ENCODE data around the gene SNX15. TPM values are rescaled to one million over a fixed set of nuclear protein-coding genes. Genes with fewer than 3 reads are reported as not detected.

The SNX15 gene
- total RNA-seq, 2 donors from 2014 or later = 20.7 to 22.7 TPM

DNA sequence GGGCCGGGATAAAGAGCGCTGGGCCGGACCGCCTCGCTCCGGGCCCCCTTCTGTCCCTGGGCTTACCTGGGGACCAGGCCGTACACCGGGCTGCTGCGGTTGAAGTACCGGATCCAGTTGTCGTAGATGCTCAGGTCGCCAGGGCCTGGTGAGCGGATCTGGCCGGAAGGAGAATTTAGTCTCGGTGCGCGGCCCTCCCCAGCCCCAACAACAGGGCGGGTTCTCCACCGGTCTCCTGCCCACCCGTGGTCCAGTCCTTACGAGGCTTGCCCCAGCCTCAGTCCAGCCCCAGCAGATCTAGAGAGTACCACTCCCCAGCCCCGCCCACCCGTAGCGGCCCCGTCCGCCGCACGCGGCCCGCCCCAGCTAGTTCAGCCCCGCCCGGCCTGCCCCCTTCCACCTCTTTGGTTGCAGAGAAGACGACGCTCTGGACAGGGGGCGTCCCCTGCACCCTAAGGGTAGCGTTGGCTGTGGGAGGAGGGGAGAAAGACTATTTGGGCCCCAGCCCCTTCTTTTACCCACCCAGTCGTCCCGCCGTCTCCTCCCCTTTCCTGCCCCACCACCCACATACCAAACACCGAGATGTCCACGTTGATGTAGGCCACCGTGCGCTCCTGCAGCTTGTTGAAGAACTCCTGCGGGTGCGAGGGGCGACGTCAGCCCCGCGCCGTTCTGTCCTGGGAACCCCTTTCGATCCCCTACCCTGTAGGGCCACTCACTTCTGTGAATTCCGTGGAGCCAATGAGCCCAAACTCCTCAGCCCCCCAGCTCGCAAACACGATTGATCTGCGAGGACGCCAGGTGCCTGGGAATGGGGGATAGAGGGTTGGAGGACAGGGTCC, 20.6 kb downstream of the SNX15 start:
- H3K27me3 ChIP-seq (replicated peaks; ENCODE audit: insufficient read depth) = no peaks in the 10 kb centered on the region
- no peaks in the 10 kb centered on the region for H3K36me3 ChIP-seq
- H3K4me3 ChIP-seq = peak overlapping the region; percentile 72
- peak overlapping the region; percentile 2 to 5 for H3K27ac ChIP-seq
- DNase-seq (ENCODE audit: low spot score) = no peak
- ATAC-seq (ENCODE audit: insufficient number of reproducible peaks, low FRiP score, low read depth) = no peak
- peaks cover 2 to 17% of the 10 kb centered on the region in 2 donors for H3K4me1 ChIP-seq (ENCODE audit: control insufficient read depth in 1 of 2, low read depth in 2 of 2)
- TF ChIP-seq, protein P1, sequence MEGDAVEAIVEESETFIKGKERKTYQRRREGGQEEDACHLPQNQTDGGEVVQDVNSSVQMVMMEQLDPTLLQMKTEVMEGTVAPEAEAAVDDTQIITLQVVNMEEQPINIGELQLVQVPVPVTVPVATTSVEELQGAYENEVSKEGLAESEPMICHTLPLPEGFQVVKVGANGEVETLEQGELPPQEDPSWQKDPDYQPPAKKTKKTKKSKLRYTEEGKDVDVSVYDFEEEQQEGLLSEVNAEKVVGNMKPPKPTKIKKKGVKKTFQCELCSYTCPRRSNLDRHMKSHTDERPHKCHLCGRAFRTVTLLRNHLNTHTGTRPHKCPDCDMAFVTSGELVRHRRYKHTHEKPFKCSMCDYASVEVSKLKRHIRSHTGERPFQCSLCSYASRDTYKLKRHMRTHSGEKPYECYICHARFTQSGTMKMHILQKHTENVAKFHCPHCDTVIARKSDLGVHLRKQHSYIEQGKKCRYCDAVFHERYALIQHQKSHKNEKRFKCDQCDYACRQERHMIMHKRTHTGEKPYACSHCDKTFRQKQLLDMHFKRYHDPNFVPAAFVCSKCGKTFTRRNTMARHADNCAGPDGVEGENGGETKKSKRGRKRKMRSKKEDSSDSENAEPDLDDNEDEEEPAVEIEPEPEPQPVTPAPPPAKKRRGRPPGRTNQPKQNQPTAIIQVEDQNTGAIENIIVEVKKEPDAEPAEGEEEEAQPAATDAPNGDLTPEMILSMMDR (IDR thresholded peaks at IDR 0.05) = no peak
- H3K9me3 ChIP-seq = no peaks in the 10 kb centered on the region

DNA sequence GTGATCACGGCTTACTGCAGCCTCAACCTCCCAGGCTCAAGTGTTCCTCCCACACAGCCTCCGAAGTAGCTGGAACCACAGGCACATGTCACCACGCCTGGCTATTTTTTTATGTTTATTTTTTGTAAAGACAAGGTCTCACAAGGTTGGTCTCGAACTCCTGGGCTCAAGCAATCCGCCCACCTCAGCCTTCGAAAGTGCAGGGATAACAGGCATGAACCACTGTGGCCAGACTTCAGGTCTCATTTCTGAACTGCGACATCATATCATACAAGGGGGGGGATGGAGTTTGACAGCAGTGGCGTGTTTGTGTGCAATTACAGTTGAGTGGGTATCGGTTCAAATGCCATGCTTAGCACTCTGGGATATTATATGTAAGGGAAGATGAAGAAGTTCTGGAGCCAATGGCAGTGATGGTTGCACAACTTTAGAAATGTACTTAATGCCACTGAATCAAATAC, 24.2 kb downstream of the SNX15 start:
- no peak overlapping the region for H3K4me3 ChIP-seq
- no peak for DNase-seq (ENCODE audit: low spot score)
- no peak overlapping the region for H3K27ac ChIP-seq
- H3K27me3 ChIP-seq (replicated peaks; ENCODE audit: insufficient read depth) = no peaks in the 10 kb centered on the region
- TF ChIP-seq, protein P1 (IDR thresholded peaks at IDR 0.05) = no peak
- no peak for ATAC-seq (ENCODE audit: insufficient number of reproducible peaks, low FRiP score, low read depth)
- peaks cover 2 to 16% of the 10 kb centered on the region in 2 donors for H3K4me1 ChIP-seq (ENCODE audit: control insufficient read depth in 1 of 2, low read depth in 2 of 2)
- H3K36me3 ChIP-seq = no peaks in the 10 kb centered on the region
- H3K9me3 ChIP-seq = no peaks in the 10 kb centered on the region

DNA sequence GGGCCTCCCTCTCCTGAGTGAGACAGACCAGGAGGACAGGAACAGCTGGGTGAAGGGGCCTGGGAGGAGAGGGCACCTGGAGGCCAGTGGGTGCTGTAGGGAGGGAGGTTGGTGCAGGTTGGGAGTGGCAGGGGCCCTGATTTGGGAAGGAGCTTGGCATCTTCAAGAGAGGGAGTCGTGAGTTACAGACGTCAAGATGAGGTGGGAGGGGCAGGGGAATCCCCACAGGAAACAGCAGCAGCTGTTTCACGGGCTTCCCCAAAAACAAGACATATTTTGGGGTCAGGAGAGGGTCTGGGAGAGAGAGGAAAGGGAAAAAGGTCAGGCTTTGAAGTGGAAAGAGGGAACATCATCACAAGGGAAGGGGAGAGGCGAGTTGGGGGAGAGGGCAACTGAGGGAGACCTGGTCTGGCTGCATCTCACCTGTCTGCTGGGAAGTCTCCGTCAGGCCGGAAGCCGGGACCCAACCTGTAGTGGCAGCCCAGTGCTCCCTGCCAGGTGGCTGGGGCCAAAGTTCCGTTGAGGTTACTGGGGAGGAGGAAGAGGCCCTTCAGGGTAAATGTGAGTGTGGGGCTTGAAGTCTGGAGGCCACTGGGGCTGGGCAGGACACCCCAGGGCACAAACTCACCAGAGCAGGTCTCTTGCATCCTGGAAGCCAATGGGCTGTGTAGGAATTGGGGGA, 26.7 kb downstream of the SNX15 start:
- no peak overlapping the region for H3K27ac ChIP-seq
- no peaks in the 10 kb centered on the region for H3K27me3 ChIP-seq (replicated peaks; ENCODE audit: insufficient read depth)
- ATAC-seq (ENCODE audit: insufficient number of reproducible peaks, low FRiP score, low read depth) (no peak), DNase-seq (ENCODE audit: low spot score) (no peak)
- H3K36me3 ChIP-seq = no peaks in the 10 kb centered on the region
- H3K4me1 ChIP-seq (ENCODE audit: control insufficient read depth in 1 of 2, low read depth in 2 of 2) = no peaks in the 10 kb centered on the region
- no peak overlapping the region for H3K4me3 ChIP-seq
- H3K9me3 ChIP-seq = no peaks in the 10 kb centered on the region
- TF ChIP-seq, protein P1 (IDR thresholded peaks at IDR 0.05) = no peak

DNA sequence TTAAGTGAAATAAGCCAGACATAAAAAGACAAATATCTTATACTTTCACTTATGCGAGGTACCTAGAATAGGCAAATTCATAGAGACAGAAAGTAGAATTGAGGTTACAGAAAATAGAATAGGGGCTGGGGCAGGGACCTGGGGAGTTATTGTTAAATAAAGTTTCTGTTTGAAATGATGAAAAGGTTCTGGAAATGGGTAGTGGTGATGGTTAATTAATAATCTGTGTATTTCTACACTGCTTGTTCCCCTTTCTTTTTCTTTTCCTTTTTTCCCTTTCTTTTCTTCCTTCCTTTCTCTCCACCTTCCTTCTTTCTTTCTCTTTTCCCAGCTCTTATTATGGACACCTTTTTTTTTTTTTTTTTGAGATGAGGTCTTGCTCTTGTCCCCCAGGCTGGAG, 28.3 kb downstream of the SNX15 start:
- Histone ChIP-seq H3K36me3 (no peaks in the 10 kb centered on the region), H3K9me3 (no peaks in the 10 kb centered on the region), H3K27ac (no peak overlapping the region), H3K27me3 (replicated peaks; ENCODE audit: insufficient read depth) (no peaks in the 10 kb centered on the region), H3K4me1 (ENCODE audit: control insufficient read depth in 1 of 2, low read depth in 2 of 2) (no peaks in the 10 kb centered on the region), H3K4me3 (no peak overlapping the region)
- TF ChIP-seq, protein P1 (IDR thresholded peaks at IDR 0.05) = no peak
- DNase-seq (ENCODE audit: low spot score) = no peak
- ATAC-seq (ENCODE audit: insufficient number of reproducible peaks, low FRiP score, low read depth) = no peak

DNA sequence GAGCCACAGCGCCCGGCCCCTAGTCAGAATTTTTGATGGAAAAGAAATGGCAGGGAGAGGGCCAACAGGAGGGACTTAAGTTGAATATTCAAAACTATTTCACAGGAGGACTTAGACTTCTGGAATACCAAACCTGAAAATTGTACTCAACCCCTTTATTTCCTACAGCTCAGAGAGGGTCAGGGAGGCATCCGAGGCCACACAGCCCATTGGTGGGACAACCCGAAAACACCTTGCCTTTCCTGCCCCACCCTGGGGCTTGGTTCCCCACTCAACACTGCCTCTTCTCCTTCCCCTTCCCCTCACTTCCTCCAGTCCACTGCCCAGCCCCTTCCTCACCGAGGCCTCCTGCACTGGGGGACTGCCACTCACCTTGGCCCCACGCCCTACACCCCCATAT, 29.8 kb downstream of the SNX15 start:
- Histone ChIP-seq H3K27ac (no peak overlapping the region), H3K4me3 (no peak overlapping the region), H3K27me3 (replicated peaks; ENCODE audit: insufficient read depth) (no peaks in the 10 kb centered on the region), H3K9me3 (no peaks in the 10 kb centered on the region), H3K4me1 (ENCODE audit: control insufficient read depth in 1 of 2, low read depth in 2 of 2) (no peaks in the 10 kb centered on the region), H3K36me3 (no peaks in the 10 kb centered on the region)
- TF ChIP-seq, protein P1 (IDR thresholded peaks at IDR 0.05) = no peak
- no peak for ATAC-seq (ENCODE audit: insufficient number of reproducible peaks, low FRiP score, low read depth)
- no peak for DNase-seq (ENCODE audit: low spot score)
